Gastroesophageal sphincter (tissue), 3 donors: Measurements from ENCODE around the gene GBP2.
"Not testable (repeated sequence)": the region's sequence is repeated elsewhere in the genome, so short reads cannot be mapped to it uniquely, and the experiment has no call there.

Experiments
- CTCF ChIP-seq, 4 experiments: fragments of 200-600 bp in 2 of 4; fragments of 450-650 bp in 2 of 4; sonication (generic) in 1 of 4; IDR thresholded peaks; one replicate each; pipeline ENCODE4 v1.5.1; 2017 to 2019; ENCODE audit warnings: antibody characterized with exemption in 4 of 4, mild to moderate bottlenecking in 2 of 4, moderate library complexity in 2 of 4
- POLR2AphosphoS5 ChIP-seq: sonication (generic); formaldehyde crosslinking; IDR thresholded peaks from one replicate; pipeline ENCODE4 v1.6.1; 2017; ENCODE audit warnings: antibody characterized with exemption

GRCh38 chr1:89072466-89073065, 53.3 kb downstream of the GBP2 start:
- TF ChIP-seq CTCF (IDR thresholded peaks at IDR 0.05); POLR2AphosphoS5: not testable (repeated sequence)
